HepG2 (cell line): ENCODE data around the gene SLX9. TPM values are rescaled to one million over a fixed set of nuclear protein-coding genes. Genes with fewer than 3 reads are reported as not detected.

ENCODE experiments used
- ARNTL ChIP-seq: sonication (generic); formaldehyde crosslinking; IDR thresholded peaks from 2 replicates; pipeline ENCODE4 v1.4.0; 2020; ENCODE audit warnings: mild to moderate bottlenecking, missing genetic modification reagents
- ATF2 ChIP-seq: sonication (generic); formaldehyde crosslinking; IDR thresholded peaks from 2 replicates; pipeline ENCODE4 v1.4.0; 2020; ENCODE audit warnings: missing genetic modification reagents
- NR2C2 ChIP-seq: sonication (generic); formaldehyde crosslinking; IDR thresholded peaks from 2 replicates; pipeline ENCODE4 v1.4.0; 2020; ENCODE audit warnings: missing genetic modification reagents, mild to moderate bottlenecking, moderate library complexity, borderline replicate concordance
- TARDBP ChIP-seq: sonication (generic); formaldehyde crosslinking; IDR thresholded peaks from 2 replicates; pipeline ENCODE4 v1.8.0; 2022; ENCODE audit warnings: mild to moderate bottlenecking, missing genetic modification reagents
- ZBTB21 ChIP-seq: sonication (generic); formaldehyde crosslinking; IDR thresholded peaks from 2 replicates; pipeline ENCODE4 v1.4.0; 2020; ENCODE audit warnings: missing genetic modification reagents
- ZFAT ChIP-seq: sonication (generic); formaldehyde crosslinking; conservative IDR thresholded peaks from 2 replicates; pipeline ENCODE4 v1.8.1; 2023; ENCODE audit warnings: missing genetic modification reagents, inconsistent platforms
- ZNF160 ChIP-seq: sonication (generic); formaldehyde crosslinking; IDR thresholded peaks from 2 replicates; pipeline ENCODE4 v1.8.0; 2022; ENCODE audit warnings: mild to moderate bottlenecking, inconsistent platforms, missing genetic modification reagents
- ZNF768 ChIP-seq: sonication (generic); formaldehyde crosslinking; IDR thresholded peaks from 2 replicates; pipeline ENCODE4 v1.4.0; 2020; ENCODE audit warnings: missing genetic modification reagents
- polyA plus RNA-seq, 8 experiments: library from polyadenylated mRNA; depleted of rRNA in 3 of 8; stranded (reverse) in 7 of 8; unstranded in 1 of 8; fragments of >200 nt; fragmentation: Illumina TruSeq in 4 of 8; extraction: Trizol in 4 of 8; gene quantifications; 2 replicates each; pipeline versions ENCODE4 v1.2.1 to v1.2.3, GENCODE V29; 2011 to 2016; ENCODE audit warnings: low read depth in 4 of 8, missing spikeins in 1 of 8, mixed read lengths in 1 of 8; ENCODE audit not compliant: insufficient read depth in 1 of 8
- total RNA-seq, 5 experiments: library from RNA; depleted of rRNA; stranded (reverse); fragments of >200 nt; fragmentation: Illumina TruSeq; extraction: Trizol; gene quantifications; 2 replicates each; pipeline ENCODE4 v1.2.3, GENCODE V29; 2016; ENCODE audit warnings: low read depth in 1 of 5
- TF ChIP-seq, protein P1 (sequence below): sonication (generic); formaldehyde crosslinking; IDR thresholded peaks from 2 replicates; pipeline ENCODE4 v1.5.1; 2020; ENCODE audit warnings: mild to moderate bottlenecking, moderate library complexity, missing genetic modification reagents

SLX9 gene
- total and polyA plus RNA-seq, 2 of the 13 experiments (the other 11 are each of a cell fraction or from before 2014, with no cell fraction given) = 21.0 to 47.1 TPM

GRCh38 chr21:44980562-44981489, 41.0 kb downstream of the SLX9 start (continued):
- TF ChIP-seq ATF2 (no peak), ZNF160 (CRISPR knock-in tag) (no peak), ZFAT (no peak), NR2C2 (no peak), ZNF768 (CRISPR knock-in tag) (peak; percentile 2; the same call in 1 of the 2 replicates), ARNTL (CRISPR knock-in tag) (no peak), ZBTB21 (CRISPR knock-in tag) (no peak), TARDBP (CRISPR knock-in tag) (0 out of 2 replicates have a peak, but pooled peaks have one; percentile 18)
- TF ChIP-seq, protein P1, sequence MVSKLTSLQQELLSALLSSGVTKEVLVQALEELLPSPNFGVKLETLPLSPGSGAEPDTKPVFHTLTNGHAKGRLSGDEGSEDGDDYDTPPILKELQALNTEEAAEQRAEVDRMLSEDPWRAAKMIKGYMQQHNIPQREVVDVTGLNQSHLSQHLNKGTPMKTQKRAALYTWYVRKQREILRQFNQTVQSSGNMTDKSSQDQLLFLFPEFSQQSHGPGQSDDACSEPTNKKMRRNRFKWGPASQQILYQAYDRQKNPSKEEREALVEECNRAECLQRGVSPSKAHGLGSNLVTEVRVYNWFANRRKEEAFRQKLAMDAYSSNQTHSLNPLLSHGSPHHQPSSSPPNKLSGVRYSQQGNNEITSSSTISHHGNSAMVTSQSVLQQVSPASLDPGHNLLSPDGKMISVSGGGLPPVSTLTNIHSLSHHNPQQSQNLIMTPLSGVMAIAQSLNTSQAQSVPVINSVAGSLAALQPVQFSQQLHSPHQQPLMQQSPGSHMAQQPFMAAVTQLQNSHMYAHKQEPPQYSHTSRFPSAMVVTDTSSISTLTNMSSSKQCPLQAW = no peak
